HG03066 (cell line): ENCODE results near the gene WNT3A.

Experiments
- ATAC-seq: cut with Tn5 transposase; IDR thresholded peaks from one replicate; pipeline ENCODE4 v1.9.1; 2021; ENCODE audit warnings: low read depth; ENCODE audit not compliant: unreplicated experiment

WNT3A gene

DNA sequence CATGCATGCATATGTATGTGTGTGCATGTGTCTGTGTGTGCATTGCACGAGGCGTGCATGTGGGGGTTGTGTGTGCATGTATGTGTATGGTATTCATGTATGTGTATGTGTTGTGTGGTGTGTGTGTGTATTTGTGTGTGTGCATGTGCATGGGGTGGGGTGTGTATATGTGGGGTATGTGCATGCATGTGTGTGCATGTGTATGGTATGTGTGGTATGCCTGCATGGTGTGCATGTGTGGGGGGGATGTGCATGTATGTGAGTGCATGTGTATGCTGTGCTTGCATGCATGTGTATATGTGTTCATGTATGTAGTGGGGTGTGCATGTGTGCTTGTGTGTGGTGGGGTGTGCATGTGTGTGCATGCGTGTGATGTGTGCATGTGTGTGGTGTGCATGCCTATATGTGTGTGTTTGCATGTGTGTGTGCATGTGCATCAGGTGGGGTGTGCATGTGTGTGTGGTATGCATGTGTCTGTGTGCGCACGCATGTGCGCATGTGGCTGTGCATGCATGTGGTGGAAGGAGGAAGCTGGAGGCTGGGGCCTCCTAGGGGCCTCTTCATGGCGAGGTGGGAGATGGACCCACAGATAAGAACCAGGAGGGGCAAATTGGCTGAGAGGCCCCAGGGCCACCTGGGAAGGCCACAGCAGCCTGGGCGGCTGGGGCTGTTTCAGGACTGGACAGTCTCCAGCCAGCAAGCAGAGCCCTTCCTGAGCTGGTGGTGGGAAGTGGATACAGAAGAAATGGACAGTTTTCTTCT, 39.8 kb downstream of the WNT3A start:
- ATAC-seq = no peak

DNA sequence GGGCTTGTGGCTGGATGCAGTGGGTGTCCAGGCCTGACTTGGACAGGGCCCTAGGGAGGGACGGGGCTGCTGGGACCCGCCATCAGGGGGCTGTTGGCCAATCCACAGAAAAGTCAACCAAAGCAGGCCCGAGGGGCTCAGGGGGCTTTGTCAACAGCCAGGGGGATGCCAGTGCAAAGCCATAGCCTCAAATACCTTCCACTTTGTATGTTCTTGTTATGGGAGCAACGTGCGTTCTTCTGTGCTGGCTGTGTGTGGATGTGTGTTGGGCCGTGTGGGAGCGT, 40.3 kb downstream of the WNT3A start:
- no peak for ATAC-seq

DNA sequence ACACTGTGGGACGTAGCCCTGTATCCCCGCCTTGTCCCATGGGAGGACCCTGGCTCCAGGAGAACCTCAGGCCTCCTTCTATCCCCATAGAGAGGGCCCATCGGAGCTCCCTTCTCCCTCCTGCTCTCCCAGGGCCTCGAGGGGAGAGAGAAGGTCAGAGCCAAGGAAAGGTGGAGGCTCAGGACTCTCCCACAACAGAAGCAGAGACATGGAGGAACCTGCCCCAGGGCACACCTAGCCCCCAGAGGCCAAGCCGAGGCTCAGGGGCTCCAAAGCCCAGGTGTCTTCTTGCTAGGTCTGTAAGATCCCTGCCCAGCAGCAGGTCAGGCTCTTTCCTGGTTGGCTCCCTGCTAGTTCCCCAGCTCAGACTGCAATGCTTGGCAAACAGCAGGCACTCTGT, 41.3 kb downstream of the WNT3A start:
- no peak for ATAC-seq

DNA sequence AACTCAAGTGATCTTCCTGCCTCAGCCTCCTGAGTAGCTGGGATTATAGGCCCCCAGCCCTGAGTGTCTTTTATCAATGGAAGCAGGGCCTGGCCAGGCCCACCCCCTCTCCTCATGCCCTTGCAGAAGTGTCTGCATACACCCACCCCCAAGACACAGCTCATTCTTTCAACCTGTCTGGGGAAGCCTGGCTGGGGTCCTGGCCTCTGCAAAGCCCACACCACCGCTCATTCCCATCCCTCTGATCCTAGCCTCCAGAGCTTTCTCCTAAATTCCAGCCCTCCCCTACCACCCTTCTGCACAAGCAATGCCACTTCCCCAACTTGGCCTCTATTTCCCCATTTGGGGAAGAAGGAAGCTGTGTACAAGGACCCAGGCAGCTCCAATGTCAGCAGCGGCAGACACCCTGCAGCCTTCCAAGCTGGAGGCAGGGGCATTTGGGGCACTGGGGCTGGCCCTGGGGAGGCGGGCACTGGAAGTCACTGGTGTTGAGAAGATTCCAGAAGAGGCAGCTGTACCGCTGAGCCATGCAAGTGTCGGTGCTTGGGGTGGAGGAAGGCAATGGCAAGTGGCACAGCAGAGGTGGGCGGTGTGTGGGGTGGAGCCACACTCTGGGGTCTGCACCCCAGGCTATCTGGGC, 42.0 kb downstream of the WNT3A start:
- ATAC-seq = no peak

DNA sequence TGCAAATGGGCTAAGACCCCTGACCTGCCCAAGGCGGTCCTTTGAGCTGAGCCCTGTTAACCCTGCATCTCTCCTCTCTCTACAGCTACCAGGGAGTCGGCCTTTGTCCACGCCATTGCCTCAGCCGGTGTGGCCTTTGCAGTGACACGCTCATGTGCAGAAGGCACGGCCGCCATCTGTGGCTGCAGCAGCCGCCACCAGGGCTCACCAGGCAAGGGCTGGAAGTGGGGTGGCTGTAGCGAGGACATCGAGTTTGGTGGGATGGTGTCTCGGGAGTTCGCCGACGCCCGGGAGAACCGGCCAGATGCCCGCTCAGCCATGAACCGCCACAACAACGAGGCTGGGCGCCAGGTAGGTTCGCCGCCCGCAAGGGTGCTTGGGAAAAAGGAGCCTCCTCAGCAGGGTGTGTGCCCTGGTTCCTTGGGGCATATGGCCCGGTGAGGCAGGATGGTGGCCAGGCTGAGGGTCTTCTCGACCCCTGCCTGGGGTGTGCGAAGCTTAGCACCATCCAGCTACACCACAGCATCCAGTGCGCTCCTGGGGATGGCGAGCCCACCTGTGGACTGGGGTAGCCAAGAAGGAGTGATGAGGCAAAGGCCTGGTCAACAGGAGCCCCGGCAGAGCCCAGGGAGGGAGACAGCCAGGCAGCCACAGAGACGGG, 43.9 kb downstream of the WNT3A start:
- ATAC-seq = no peak

DNA sequence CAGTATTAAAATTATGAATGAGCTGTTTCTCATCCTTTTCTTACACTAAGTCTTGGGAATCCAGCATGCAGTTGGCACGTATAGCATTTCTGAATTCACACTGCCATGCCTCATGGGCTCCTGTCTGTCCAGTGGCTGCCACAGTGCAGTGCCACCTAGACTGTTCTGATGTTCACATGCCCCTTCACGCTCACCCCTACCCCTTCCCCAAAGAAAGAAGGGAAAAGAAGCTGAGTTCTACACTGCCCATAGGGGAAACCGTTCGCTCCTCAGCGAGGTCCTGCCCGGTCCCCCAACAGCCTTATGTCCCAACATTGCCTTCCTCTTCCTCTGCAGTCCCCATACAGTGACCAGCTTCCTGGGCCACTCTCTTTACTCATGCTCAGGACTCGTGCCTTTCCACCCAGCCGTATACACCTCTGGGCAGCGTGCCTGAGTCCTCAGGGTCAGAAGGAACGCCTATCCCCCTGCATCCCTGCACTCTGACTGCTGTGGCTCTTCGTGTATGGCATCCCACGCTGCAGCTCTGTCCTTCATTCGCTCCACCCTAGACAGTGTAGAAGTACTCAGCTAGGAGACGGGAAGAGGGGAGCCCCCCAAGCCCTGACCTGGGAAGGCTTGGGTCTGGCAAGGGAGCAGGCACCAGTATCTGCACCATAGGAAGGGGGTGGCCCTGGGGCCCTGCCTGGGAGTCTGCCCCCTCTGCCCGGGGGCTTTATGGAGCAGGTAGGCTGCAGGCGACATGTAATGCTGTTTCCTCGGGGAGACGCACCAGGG, 51.6 kb downstream of the WNT3A start:
- no peak for ATAC-seq

DNA sequence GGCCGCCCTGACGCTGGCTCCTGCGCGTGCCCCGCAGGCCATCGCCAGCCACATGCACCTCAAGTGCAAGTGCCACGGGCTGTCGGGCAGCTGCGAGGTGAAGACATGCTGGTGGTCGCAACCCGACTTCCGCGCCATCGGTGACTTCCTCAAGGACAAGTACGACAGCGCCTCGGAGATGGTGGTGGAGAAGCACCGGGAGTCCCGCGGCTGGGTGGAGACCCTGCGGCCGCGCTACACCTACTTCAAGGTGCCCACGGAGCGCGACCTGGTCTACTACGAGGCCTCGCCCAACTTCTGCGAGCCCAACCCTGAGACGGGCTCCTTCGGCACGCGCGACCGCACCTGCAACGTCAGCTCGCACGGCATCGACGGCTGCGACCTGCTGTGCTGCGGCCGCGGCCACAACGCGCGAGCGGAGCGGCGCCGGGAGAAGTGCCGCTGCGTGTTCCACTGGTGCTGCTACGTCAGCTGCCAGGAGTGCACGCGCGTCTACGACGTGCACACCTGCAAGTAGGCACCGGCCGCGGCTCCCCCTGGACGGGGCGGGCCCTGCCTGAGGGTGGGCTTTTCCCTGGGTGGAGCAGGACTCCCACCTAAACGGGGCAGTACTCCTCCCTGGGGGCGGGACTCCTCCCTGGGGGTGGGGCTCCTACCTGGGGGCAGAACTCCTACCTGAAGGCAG, 52.3 kb downstream of the WNT3A start:
- ATAC-seq = no peak

DNA sequence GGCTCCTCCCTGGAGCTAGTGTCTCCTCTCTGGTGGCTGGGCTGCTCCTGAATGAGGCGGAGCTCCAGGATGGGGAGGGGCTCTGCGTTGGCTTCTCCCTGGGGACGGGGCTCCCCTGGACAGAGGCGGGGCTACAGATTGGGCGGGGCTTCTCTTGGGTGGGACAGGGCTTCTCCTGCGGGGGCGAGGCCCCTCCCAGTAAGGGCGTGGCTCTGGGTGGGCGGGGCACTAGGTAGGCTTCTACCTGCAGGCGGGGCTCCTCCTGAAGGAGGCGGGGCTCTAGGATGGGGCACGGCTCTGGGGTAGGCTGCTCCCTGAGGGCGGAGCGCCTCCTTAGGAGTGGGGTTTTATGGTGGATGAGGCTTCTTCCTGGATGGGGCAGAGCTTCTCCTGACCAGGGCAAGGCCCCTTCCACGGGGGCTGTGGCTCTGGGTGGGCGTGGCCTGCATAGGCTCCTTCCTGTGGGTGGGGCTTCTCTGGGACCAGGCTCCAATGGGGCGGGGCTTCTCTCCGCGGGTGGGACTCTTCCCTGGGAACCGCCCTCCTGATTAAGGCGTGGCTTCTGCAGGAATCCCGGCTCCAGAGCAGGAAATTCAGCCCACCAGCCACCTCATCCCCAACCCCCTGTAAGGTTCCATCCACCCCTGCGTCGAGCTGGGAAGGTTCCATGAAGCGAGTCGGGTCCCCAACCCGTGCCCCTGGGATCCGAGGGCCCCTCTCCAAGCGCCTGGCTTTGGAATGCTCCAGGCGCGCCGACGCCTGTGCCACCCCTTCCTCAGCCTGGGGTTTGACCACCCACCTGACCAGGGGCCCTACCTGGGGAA, 53.0 kb downstream of the WNT3A start:
- no peak for ATAC-seq

DNA sequence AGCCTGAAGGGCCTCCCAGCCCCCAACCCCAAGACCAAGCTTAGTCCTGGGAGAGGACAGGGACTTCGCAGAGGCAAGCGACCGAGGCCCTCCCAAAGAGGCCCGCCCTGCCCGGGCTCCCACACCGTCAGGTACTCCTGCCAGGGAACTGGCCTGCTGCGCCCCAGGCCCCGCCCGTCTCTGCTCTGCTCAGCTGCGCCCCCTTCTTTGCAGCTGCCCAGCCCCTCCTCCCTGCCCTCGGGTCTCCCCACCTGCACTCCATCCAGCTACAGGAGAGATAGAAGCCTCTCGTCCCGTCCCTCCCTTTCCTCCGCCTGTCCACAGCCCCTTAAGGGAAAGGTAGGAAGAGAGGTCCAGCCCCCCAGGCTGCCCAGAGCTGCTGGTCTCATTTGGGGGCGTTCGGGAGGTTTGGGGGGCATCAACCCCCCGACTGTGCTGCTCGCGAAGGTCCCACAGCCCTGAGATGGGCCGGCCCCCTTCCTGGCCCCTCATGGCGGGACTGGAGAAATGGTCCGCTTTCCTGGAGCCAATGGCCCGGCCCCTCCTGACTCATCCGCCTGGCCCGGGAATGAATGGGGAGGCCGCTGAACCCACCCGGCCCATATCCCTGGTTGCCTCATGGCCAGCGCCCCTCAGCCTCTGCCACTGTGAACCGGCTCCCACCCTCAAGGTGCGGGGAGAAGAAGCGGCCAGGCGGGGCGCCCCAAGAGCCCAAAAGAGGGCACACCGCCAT, 53.8 kb downstream of the WNT3A start:
- ATAC-seq = no peak

DNA sequence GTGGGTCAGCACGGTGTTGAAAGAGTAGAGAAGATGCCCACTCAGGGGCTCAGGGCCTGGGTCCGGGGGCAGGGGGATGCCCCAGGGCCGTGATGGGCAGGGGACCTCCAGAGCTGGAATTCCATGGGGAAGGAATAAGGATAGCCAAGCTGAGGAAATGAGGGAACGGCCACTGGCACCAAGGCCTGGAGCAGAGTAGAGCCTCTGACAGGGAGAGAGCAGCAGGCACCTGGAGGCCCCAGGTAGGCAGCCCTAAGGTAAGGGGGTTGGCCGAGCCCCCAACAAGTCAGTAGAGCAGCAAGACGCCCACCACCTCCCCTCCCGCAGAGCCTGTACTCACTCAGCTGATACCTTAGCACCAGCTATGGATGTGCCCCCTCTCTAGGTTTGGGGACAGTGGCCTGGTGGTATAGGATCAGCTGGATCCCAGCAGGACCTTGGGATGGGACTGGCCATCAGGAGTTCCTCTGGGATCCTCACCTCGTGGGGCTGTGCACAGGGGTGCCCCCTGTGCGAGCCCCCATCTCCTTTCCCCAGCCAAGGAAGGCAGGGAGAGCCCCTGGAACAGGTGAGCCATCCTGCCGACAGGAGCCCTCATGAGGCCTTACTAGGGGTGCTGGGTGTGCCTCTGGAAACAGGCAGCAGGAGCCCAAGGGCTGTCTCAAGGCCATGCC, 54.8 kb downstream of the WNT3A start:
- no peak for ATAC-seq

DNA sequence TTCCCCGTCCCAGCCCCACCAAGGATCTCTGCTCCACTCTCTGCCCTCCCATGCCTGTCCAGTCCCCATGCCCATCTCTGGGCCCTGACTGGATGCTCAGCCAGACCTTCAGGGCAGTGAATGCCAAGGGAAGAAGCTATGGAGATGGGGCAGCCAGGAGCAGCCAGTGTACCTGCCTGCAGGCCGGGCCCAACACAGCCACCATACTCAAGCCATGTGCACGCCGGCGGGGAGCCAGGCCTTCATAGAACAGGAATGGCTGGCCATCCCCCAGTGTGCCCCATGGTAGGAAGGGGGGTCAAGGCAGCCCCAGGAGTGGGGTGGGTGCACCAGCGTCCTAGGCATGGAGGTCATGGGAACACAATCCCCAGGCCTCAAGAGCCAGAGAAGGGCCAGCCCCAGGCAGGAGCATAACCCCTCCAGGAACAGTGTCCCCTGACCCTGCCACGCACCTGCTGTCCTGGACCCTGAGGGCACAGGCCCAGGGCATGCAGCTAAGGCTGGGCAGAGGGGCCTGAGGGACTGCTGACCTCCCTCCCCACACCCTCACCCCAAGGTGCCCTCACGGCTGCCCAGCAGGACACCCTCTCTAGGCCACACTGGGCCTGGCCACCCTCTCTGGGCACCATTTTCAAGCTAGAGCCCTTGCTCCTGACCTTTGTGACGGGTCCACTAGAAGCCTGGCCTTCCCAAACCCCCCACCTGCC, 55.4 kb downstream of the WNT3A start:
- no peak for ATAC-seq

DNA sequence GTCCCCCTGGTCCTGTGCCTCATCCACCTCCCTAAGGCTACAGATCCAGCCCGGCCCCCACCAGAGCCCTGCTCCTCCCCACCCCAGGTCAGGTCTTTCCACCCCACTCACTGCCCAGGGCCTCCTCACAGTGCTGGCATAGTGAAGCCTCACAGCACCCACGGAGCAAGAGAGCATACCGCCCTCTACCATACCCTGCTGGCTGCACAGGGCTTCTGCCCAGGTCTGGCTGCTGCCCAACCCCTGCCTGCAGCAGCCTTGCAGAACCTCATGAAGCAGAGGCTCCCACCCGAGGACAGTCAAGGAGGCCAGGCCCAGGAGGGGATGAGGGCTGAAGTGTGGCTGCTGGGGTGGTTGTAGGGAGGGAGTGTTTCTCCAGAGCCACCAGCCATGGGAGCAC, 56.0 kb downstream of the WNT3A start:
- no peak for ATAC-seq

DNA sequence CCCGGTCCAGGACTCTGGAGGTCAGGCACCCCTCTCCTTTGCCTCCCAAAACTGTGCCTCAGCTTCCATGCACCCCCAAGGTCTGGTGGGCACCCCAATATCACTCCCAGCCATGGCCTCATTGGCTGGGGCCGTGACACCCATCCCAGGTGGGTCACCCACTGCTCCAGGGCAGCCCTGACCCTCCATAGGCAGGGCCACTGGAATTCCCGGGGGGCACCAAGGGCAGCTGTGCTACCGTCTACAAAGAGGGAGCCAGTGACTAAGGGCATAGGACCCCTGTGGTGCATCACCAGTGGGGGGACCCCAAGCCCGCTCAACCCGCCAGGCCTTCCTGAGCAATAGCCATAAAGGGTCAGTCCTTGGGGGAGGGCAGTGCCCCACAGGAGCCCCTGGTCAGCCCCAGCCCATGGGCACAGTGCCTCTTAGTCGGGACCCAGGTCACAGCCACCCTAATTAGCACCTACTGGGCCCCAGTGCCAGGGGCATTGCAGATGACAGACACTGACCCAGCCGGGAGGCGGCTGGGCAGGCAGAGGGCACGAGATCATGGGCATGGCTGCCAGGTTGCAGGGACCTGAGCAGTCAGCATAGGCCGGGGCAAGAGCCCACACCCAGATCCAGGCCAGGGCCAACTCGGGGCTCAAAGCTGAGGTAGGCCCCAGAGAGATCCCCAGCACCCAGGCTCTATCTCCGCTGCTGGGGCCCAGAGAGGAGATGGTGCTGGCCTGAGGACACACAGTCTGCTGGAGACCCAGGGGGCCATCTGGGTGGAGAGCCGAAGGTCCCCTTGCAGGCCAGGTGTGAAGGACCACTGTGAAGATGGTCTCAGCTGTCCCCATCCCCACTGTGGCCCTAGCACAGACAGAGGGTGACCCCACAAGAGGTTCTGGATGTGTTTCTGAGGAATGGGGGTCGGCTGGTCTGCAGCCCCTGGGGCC, 56.7 kb downstream of the WNT3A start:
- no peak for ATAC-seq

DNA sequence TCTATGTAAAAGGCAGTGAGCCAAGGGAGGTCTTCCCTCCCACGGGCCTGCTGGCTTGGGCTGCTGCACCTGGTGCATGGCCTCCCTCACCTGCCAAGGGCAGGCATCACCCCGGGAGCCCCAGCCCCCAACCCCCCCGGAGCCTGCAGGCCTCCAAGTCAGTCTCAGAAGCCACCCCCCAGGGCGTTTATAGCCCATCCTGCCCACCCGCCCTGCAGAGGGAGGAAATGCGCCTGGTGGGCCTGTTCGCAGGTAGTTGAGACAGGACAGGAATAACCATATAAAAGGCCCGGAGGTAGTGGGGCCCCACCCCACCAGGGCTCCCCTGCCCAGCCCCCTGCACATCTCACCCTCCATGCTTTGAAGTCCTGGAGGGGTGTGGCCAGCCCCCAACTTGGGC, 57.5 kb downstream of the WNT3A start:
- no peak for ATAC-seq

DNA sequence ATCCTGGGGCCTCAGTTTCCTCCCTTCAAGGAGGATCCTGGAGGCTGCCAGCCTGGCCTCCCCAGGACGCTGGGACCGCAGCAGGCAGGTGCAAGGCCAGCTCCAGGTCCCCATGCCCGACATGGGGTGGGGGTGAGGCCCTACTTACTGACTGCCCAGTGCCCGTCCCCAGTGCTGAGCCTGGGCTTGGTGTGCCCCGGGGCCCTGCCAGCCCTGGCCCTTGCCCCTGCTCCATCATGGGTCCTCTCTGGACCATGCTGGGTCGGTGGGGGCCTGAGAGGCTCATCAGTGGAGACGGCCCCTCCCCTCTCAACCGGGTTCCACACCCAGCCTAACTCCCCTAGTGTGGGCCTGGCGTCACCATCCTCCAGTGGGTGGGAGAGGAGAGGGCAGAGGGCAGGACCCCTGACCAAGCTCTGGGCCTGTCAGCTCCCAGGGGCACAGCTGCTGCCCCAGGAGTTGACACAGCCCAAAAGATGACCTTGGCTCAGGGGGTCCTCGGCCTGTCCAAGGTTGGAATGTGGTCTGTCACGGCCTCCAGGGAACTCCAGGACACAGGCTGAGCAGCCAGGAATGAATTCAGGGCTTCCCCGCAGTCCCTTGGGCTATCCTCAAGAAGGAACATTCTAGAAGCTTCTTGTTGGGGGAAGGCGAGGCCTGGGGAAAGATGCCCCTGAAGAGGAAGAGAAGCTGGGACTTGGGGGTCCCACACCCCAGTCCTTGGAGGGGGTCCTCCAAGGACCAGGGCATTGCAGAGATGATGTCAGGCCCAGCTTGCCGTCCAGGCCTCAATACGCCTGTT, 58.1 kb downstream of the WNT3A start:
- no peak for ATAC-seq
